Smooth muscle cell (in vitro differentiated cells): Measurements from ENCODE around the gene ERVK3-1. TPM values are rescaled to one million over a fixed set of nuclear protein-coding genes. Genes with fewer than 3 reads are reported as not detected.
"Not testable (repeated sequence)": the region's sequence is repeated elsewhere in the genome, so short reads cannot be mapped to it uniquely, and the experiment has no call there.

Source experiments
- DNase-seq: peaks from one replicate; lab custom pipeline; 2025; ENCODE audit not compliant: unreplicated experiment; lab: John Stamatoyannopoulos, UW
- H2AFZ ChIP-seq: fragments of 200-600 bp; sonication (generic); 2 replicates; pipeline ENCODE4 v1.6.0; 2016; ENCODE audit warnings: antibody characterized with exemption, low read depth, mild to moderate bottlenecking
- H3F3A ChIP-seq: fragments of 200-600 bp; sonication (generic); 2 replicates; pipeline ENCODE4 v1.6.0; 2017; ENCODE audit warnings: antibody characterized with exemption, low read depth
- H3K27ac ChIP-seq: fragments of 200-600 bp; sonication (generic); 2 replicates; pipeline ENCODE4 v1.5.1; 2016; ENCODE audit warnings: low read depth, mild to moderate bottlenecking
- H3K27me3 ChIP-seq: fragments of 200-600 bp; sonication (generic); 2 replicates; pipeline ENCODE4 v1.6.1; 2016; ENCODE audit warnings: low read depth, mild to moderate bottlenecking
- H3K36me3 ChIP-seq: fragments of 200-600 bp; sonication (generic); 2 replicates; pipeline ENCODE4 v1.5.1; 2016; ENCODE audit warnings: low read depth
- H3K4me1 ChIP-seq: fragments of 200-600 bp; sonication (generic); 2 replicates; pipeline ENCODE4 v1.5.1; 2016; ENCODE audit warnings: low read depth
- H3K4me2 ChIP-seq: fragments of 200-600 bp; sonication (generic); 2 replicates; pipeline ENCODE4 v1.6.0; 2016; ENCODE audit warnings: mild to moderate bottlenecking
- H3K4me3 ChIP-seq: fragments of 200-600 bp; sonication (generic); 2 replicates; pipeline ENCODE4 v1.5.1; 2016; ENCODE audit warnings: mild to moderate bottlenecking
- H3K79me2 ChIP-seq: fragments of 200-600 bp; sonication (generic); 2 replicates; pipeline ENCODE4 v1.6.0; 2016; ENCODE audit warnings: low read depth, mild to moderate bottlenecking
- H3K9ac ChIP-seq: fragments of 200-600 bp; sonication (generic); 2 replicates; pipeline ENCODE4 v1.6.0; 2016; ENCODE audit warnings: low read depth
- H3K9me3 ChIP-seq: fragments of 200-600 bp; sonication (generic); replicated peaks from 2 replicates; pipeline ENCODE4 v1.5.1; 2016; ENCODE audit warnings: low read depth
- H4K20me1 ChIP-seq: fragments of 200-600 bp; sonication (generic); 2 replicates; pipeline ENCODE4 v1.6.0; 2016; ENCODE audit warnings: low read depth
- WGBS: methylation state at CpG from one replicate; pipeline ENCODE4 v1.1.7; 2016; ENCODE audit warnings: low lambda C conversion rate; 5-methylcytosine and 5-hydroxymethylcytosine counted together
- polyA plus RNA-seq: library from polyadenylated mRNA; unstranded; fragments of >200 nt; fragmentation: Nextera tagmentation; extraction: Ambion mirVana; gene quantifications from 2 replicates; pipeline ENCODE4 v1.2.1, GENCODE V29; 2016
- total RNA-seq: library from RNA; depleted of rRNA; stranded (reverse); fragments of >200 nt; gene quantifications from 2 replicates; pipeline ENCODE4 v1.2.3, GENCODE V29; 2014
- TF ChIP-seq, protein P1 (sequence below): fragments of 200-600 bp; sonication (generic); IDR thresholded peaks from 2 replicates; pipeline ENCODE4 v1.5.1; 2017; ENCODE audit warnings: borderline replicate concordance, mild to moderate bottlenecking, antibody characterized with exemption; ENCODE audit not compliant: insufficient read depth, poor library complexity, severe bottlenecking

ERVK3-1 gene, protein sequence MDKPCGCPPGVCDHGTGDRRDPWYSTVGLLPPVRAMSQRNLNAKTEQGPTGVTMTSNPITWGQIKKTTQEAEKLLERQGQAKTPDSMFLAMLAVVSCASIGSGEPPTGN
- 46.4 and 93.9 TPM in 2 replicates for total RNA-seq
- 46.5 and 57.7 TPM in 2 replicates for polyA plus RNA-seq

DNA sequence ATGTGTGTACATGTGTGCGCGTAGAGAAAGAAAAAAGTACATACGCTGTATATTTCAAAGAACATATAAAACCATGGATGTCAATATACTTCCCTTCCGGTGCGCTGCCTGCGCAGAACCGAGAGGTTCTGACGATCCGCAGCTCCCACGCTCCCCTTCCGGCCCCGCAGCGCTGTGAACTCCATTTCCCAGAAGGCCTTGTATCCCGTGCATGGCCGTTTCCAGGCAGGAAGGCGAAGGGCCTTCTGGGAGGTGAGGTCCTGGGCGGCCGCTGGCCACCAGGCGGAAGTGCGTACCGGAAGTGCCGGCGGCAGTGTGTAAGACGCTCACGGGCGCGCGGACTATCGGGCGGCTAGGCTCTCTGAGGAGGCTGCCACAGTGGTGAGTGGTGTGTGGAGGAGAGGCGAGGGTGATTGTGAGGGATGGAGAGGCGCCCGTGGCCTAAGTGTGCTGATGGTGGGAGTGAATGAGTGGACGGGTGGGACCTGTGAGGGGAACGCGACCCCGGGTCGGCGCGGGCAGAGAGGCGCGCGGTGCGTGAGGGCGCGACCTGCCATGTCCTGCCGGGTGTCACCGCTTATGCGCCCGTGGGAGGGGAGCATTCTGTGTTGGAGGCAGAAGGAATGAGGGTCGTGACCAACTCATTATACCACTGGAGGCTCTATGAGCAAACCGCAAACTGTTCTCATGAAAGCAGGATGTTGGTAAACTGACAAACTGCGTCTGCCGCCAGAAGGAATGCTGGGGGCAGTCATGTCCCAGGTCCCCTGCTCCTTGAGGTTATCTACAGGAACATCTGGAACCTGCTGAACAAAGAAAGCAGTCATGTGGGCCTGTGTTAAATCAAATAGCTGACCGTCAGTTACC lies at the start of gene ERVK3-1:
TSS of gene ERVK3-1 (plus strand) at position 313 of the 867 bp plus-strand sequence. CDS start 6,792 bp downstream, outside the sequence.
- peaks cover 8% of the 10 kb centered on the region for H3K36me3 ChIP-seq
- TF ChIP-seq, protein P1, sequence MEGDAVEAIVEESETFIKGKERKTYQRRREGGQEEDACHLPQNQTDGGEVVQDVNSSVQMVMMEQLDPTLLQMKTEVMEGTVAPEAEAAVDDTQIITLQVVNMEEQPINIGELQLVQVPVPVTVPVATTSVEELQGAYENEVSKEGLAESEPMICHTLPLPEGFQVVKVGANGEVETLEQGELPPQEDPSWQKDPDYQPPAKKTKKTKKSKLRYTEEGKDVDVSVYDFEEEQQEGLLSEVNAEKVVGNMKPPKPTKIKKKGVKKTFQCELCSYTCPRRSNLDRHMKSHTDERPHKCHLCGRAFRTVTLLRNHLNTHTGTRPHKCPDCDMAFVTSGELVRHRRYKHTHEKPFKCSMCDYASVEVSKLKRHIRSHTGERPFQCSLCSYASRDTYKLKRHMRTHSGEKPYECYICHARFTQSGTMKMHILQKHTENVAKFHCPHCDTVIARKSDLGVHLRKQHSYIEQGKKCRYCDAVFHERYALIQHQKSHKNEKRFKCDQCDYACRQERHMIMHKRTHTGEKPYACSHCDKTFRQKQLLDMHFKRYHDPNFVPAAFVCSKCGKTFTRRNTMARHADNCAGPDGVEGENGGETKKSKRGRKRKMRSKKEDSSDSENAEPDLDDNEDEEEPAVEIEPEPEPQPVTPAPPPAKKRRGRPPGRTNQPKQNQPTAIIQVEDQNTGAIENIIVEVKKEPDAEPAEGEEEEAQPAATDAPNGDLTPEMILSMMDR: no peak
- peak within 1 kb of the TSS; percentile 83 for H3K4me3 ChIP-seq
- H3K27me3 ChIP-seq: no peaks in the 10 kb centered on the region
- DNase-seq: peak; percentile 63
- H3K4me2 ChIP-seq: peak within 1 kb of the TSS; percentile 97
- peaks cover 6% of the 10 kb centered on the region for H3F3A ChIP-seq
- peaks cover 25% of the 10 kb centered on the region for H3K79me2 ChIP-seq
- H3K27ac ChIP-seq: peak within 1 kb of the TSS; percentile 80
- H3K4me1 ChIP-seq: peaks cover 11% of the 10 kb centered on the region
- H3K9me3 ChIP-seq: no peaks in the 10 kb centered on the region
- H3K9ac ChIP-seq: peak within 1 kb of the TSS; percentile 87
- H4K20me1 ChIP-seq: peaks cover 23% of the 10 kb centered on the region
- peak within 1 kb of the TSS; percentile 60 for H2AFZ ChIP-seq
- WGBS: 2% methylated on average over 45 of the region's 55 CpGs

DNA sequence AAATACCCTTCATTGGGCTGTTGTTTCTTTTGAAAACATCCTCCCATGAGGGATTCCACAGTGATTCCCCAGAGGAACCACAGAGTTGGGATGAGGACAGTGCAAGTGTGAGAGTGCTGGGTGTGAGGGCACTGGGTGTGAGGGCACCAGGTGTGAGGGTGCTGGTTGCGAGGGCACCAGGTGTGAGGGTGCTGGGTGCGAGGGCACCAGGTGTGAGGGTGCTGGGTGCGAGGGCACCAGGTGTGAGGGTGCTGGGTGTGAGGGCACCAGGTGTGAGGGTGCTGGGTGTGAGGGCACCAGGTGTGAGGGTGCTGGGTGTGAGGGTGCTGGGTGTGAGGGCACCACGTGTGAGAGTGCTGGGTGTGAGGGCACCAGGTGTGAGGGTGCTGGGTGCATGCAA lies 46.9 kb upstream of the ERVK3-1 start:
- H3K4me1 ChIP-seq, H3K4me2 ChIP-seq, H3K4me3 ChIP-seq, H3K27me3 ChIP-seq, DNase-seq, H3K9ac ChIP-seq, H4K20me1 ChIP-seq, H3K79me2 ChIP-seq, H3K27ac ChIP-seq, H2AFZ ChIP-seq: not testable (repeated sequence)
- Histone ChIP-seq H3K9me3 (peaks cover 89% of the 10 kb centered on the region), H3K36me3 (peaks cover 85% of the 10 kb centered on the region), H3F3A (peaks cover 20% of the 10 kb centered on the region)
- 100% methylated on average over 2 of the region's 4 CpGs for whole genome bisulfite sequencing

DNA sequence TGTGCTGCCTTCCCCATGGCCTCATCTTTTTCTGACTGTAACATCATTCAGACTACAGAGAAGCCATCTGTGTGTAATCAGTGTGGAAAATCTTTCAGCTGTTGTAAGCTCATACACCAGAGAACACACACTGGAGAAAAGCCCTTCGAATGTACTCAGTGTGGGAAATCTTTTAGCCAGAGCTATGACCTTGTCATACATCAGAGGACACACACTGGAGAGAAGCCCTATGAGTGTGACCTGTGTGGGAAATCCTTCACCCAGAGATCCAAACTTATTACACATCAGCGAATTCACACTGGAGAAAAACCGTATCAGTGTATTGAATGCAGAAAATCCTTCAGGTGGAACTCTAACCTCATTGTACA lies 43.6 kb upstream of the ERVK3-1 start:
- Histone ChIP-seq H4K20me1 (no peaks in the 10 kb centered on the region), H3K36me3 (peaks cover 70% of the 10 kb centered on the region), H3K27me3 (no peaks in the 10 kb centered on the region), H2AFZ (no peak overlapping the region), H3K4me2 (no peak overlapping the region), H3F3A (peaks cover 20% of the 10 kb centered on the region), H3K9ac (no peak overlapping the region), H3K4me3 (no peak overlapping the region), H3K9me3 (peaks cover 87% of the 10 kb centered on the region), H3K4me1 (no peaks in the 10 kb centered on the region), H3K79me2 (no peaks in the 10 kb centered on the region), H3K27ac (no peak overlapping the region)
- 98% methylated on average over 3 of the region's 3 CpGs for WGBS
- TF ChIP-seq, protein P1: no peak
- no peak for DNase-seq

DNA sequence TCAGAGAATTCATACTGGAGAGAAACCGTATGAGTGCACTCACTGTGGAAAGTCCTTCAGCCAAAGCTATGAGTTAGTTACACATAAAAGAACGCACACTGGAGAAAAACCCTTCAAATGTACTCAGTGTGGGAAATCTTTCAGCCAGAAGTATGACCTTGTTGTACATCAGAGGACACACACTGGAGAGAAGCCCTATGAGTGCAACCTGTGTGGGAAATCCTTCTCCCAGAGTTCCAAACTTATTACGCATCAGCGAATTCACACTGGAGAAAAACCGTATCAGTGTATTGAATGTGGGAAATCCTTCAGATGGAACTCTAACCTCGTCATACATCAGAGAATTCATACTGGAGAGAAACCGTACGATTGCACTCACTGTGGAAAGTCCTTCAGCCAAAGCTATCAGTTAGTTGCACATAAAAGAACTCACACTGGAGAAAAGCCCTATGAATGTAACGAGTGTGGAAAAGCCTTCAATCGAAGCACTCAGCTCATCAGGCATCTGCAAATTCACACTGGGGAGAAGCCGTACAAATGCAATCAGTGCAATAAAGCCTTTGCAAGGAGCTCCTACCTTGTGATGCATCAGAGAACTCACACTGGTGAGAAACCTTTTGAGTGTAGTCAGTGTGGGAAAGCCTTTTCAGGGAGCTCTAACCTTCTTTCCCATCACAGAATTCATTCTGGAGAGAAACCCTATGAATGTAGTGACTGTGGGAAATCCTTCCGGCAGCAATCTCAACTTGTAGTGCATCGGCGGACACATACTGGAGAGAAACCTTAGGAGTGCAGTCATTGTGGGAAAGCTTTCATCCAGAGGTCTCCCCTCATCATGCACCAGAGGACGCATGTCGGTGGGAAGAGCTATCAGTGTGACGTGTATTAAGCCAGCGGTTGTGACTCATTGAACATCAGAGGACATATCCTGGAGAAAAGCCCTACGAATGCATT lies 42.9 kb upstream of the ERVK3-1 start:
- H3F3A ChIP-seq: peaks cover 20% of the 10 kb centered on the region
- no peaks in the 10 kb centered on the region for H3K79me2 ChIP-seq
- no peaks in the 10 kb centered on the region for H3K4me1 ChIP-seq
- peak overlapping the region; percentile 13 for H3K4me3 ChIP-seq
- H3K27me3 ChIP-seq: no peaks in the 10 kb centered on the region
- no peak overlapping the region for H3K4me2 ChIP-seq
- DNase-seq: no peak
- no peak overlapping the region for H2AFZ ChIP-seq
- no peaks in the 10 kb centered on the region for H4K20me1 ChIP-seq
- 97% methylated on average over 19 of the region's 19 CpGs for WGBS
- H3K9ac ChIP-seq: no peak overlapping the region
- peaks cover 80% of the 10 kb centered on the region for H3K9me3 ChIP-seq
- TF ChIP-seq, protein P1: no peak
- peaks cover 69% of the 10 kb centered on the region for H3K36me3 ChIP-seq
- H3K27ac ChIP-seq: no peak overlapping the region
